ENCODE results near the gene PTGDS. TPM values are rescaled to one million over a fixed set of nuclear protein-coding genes. Genes with fewer than 3 reads are reported as not detected.

PTGDS gene
- total and polyA plus RNA-seq, 2 experiments from 2014 or later: 0.25 TPM; not detected in 1

DNA sequence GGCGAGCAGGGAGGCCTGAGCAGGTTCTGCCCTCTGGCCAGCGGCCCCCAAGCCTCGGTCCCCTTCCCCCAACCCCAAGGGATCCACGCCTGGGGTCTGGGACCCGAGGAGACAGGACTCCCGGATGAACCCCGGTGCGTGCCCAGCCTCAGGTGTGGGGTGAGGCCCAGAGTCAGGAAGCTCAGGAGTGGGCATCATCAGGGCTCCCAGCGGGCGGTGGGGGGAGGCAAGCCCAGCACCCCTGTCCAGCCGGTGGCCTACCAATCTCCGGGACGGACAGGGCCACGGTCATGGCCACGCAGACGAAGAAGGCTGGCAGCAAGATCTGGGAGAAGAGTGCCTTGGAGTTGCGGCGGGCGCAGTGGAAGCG is 36.3 kb downstream of the PTGDS start:
- in situ Hi-C loops (cut with MboI): no loop called here
- 97 to 98% methylated on average over 12 to 20 of the region's 20 CpGs for WGBS, 2 experiments (ENCODE audit: low coverage in 1 of 2, low lambda C conversion rate in 2 of 2, missing lambda C conversion rate in 2 of 2)
- Histone ChIP-seq H3K9ac (no peak overlapping the region), H3K9me2 (ENCODE audit: insufficient read depth) (no peaks in the 10 kb centered on the region), H3K4me1 (ENCODE audit: insufficient read depth) (no peaks in the 10 kb centered on the region), H3K27me3 (replicated peaks; ENCODE audit: insufficient read depth) (no peaks in the 10 kb centered on the region), H2AFZ (no peak overlapping the region), H3F3A (ENCODE audit: insufficient read depth) (no peaks in the 10 kb centered on the region), H4K20me1 (ENCODE audit: insufficient read depth) (no peaks in the 10 kb centered on the region), H3K9me3 (ENCODE audit: low read depth) (no peaks in the 10 kb centered on the region), H3K36me3 (ENCODE audit: low read depth) (no peaks in the 10 kb centered on the region), H3K4me3 (no peak overlapping the region), H3K4me2 (ENCODE audit: unreplicated experiment) (no peak overlapping the region), H3K27ac (no peak overlapping the region), H3K79me2 (ENCODE audit: insufficient read depth) (no peaks in the 10 kb centered on the region)
- no peak for TF ChIP-seq EZH2phosphoT487 (IDR thresholded peaks at IDR 0.05; ENCODE audit: insufficient read depth, low read depth)
- TF ChIP-seq EZH2 (IDR thresholded peaks at IDR 0.05; ENCODE audit: insufficient read depth, poor library complexity, severe bottlenecking): no peak
- no peak for DNase-seq

DNA sequence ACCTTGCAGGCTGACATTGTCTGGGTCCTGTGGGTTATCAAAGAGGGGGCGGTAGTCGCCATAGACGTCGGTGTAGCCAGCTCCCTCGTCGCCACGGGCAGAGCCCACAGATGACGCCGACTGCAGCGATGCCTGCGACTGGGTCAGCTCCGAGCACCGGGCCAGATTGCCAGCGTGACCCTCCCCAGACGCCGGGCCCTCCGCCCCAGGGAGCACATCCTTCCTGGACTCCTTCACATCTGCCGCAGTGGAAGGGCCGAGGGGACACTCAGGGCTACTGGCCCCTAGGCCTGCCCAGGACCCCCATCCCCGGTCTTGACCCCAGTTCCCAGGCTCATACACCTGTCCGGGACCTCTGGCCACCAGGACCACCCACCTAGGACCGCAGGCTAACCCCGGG is 36.9 kb downstream of the PTGDS start:
- Histone ChIP-seq H3K27me3 (replicated peaks; ENCODE audit: insufficient read depth) (no peaks in the 10 kb centered on the region), H3K36me3 (ENCODE audit: low read depth) (no peaks in the 10 kb centered on the region), H3K9me2 (ENCODE audit: insufficient read depth) (no peaks in the 10 kb centered on the region), H3K79me2 (ENCODE audit: insufficient read depth) (no peaks in the 10 kb centered on the region), H3K4me3 (no peak overlapping the region), H3K9me3 (ENCODE audit: low read depth) (no peaks in the 10 kb centered on the region), H2AFZ (no peak overlapping the region), H3F3A (ENCODE audit: insufficient read depth) (no peaks in the 10 kb centered on the region), H3K4me1 (ENCODE audit: insufficient read depth) (no peaks in the 10 kb centered on the region), H4K20me1 (ENCODE audit: insufficient read depth) (no peaks in the 10 kb centered on the region), H3K9ac (no peak overlapping the region), H3K4me2 (ENCODE audit: unreplicated experiment) (no peak overlapping the region), H3K27ac (no peak overlapping the region)
- WGBS, 2 experiments (ENCODE audit: low coverage in 1 of 2, low lambda C conversion rate in 2 of 2, missing lambda C conversion rate in 2 of 2): 91 to 92% methylated on average over 18 to 21 of the region's 23 CpGs
- TF ChIP-seq EZH2phosphoT487 (IDR thresholded peaks at IDR 0.05; ENCODE audit: insufficient read depth, low read depth) (no peak), EZH2 (IDR thresholded peaks at IDR 0.05; ENCODE audit: insufficient read depth, poor library complexity, severe bottlenecking) (no peak)
- in situ Hi-C loops (cut with MboI): no loop called here
- DNase-seq: no peak

DNA sequence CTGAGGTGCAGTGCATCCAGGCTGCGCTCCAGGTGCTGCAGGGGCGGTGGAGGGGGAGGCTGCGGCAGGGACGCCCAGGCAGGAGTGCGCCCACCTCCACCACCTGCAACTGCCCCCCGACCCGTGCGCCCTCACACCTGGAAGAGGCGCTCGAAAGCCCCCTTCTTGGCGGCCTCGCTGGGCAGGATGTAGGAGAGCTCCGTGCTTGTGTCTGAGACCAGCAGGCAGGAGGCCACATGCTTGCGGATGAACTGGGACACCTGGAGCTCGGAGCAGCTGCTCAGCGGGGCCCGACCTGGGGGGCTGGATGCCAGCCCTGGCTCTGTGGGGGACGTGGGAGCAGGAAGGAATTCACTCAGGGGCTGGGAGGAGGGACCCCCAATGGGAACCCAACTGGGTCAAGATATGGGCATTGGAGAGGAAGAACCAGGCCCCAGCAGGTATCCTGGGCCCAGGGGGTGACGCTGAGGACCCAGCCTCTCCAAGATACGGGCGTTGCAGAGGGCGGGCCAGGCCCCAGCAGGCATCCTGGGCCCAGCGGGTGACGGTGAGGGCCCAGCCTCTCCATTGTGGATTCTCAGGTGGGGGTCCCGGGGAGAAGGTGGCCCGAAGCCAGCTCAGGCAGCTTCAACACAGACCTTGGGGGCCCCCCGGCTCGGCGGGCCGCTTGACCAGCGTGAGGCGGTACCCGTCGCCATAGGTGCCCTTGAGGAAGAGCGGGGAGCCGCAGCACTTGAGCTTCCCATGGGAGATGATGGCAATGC is 37.7 kb downstream of the PTGDS start:
- H3K4me1 ChIP-seq (ENCODE audit: insufficient read depth): no peaks in the 10 kb centered on the region
- no peaks in the 10 kb centered on the region for H4K20me1 ChIP-seq (ENCODE audit: insufficient read depth)
- no peak for DNase-seq
- no peaks in the 10 kb centered on the region for H3F3A ChIP-seq (ENCODE audit: insufficient read depth)
- H3K9ac ChIP-seq: no peak overlapping the region
- no peak overlapping the region for H3K4me3 ChIP-seq
- no peak overlapping the region for H3K27ac ChIP-seq
- no peak for TF ChIP-seq EZH2phosphoT487 (IDR thresholded peaks at IDR 0.05; ENCODE audit: insufficient read depth, low read depth)
- no peak for TF ChIP-seq EZH2 (IDR thresholded peaks at IDR 0.05; ENCODE audit: insufficient read depth, poor library complexity, severe bottlenecking)
- H3K9me2 ChIP-seq (ENCODE audit: insufficient read depth): no peaks in the 10 kb centered on the region
- no peak overlapping the region for H3K4me2 ChIP-seq (ENCODE audit: unreplicated experiment)
- in situ Hi-C loops (cut with MboI): no loop called here
- 95 to 98% methylated on average over 25 to 36 of the region's 36 CpGs for WGBS, 2 experiments (ENCODE audit: low coverage in 1 of 2, low lambda C conversion rate in 2 of 2, missing lambda C conversion rate in 2 of 2)
- H3K9me3 ChIP-seq (ENCODE audit: low read depth): no peaks in the 10 kb centered on the region
- no peak overlapping the region for H2AFZ ChIP-seq
- H3K79me2 ChIP-seq (ENCODE audit: insufficient read depth): no peaks in the 10 kb centered on the region
- no peaks in the 10 kb centered on the region for H3K36me3 ChIP-seq (ENCODE audit: low read depth)
- H3K27me3 ChIP-seq (replicated peaks; ENCODE audit: insufficient read depth): no peaks in the 10 kb centered on the region

DNA sequence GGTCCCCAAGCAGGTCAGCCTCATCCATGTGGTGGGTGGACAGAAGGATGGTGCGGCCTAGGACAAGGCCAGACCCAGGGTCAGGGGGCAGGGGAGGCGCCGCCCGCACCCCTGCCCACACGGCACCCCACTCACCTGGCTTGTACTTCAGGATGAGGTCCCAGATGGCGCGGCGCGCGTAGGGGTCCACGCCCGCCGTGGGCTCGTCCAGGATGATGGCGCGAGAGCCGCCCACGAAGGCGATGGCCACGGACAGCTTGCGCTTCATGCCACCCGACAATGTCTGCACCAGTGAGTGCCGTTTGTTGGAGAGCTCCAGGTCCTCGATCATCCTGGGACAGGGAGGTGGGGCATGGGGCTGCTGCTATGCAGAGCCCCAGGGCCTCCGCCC is 38.2 kb downstream of the PTGDS start:
- in situ Hi-C loops (cut with MboI): no loop called here
- Histone ChIP-seq H3K9me2 (ENCODE audit: insufficient read depth) (no peaks in the 10 kb centered on the region), H3K9ac (no peak overlapping the region), H3K36me3 (ENCODE audit: low read depth) (no peaks in the 10 kb centered on the region), H3K4me2 (ENCODE audit: unreplicated experiment) (no peak overlapping the region), H3K4me1 (ENCODE audit: insufficient read depth) (no peaks in the 10 kb centered on the region), H3K27me3 (replicated peaks; ENCODE audit: insufficient read depth) (no peaks in the 10 kb centered on the region), H3K9me3 (ENCODE audit: low read depth) (no peaks in the 10 kb centered on the region), H2AFZ (no peak overlapping the region), H4K20me1 (ENCODE audit: insufficient read depth) (no peaks in the 10 kb centered on the region), H3K4me3 (no peak overlapping the region), H3K79me2 (ENCODE audit: insufficient read depth) (no peaks in the 10 kb centered on the region), H3F3A (ENCODE audit: insufficient read depth) (no peaks in the 10 kb centered on the region), H3K27ac (no peak overlapping the region)
- TF ChIP-seq EZH2phosphoT487 (IDR thresholded peaks at IDR 0.05; ENCODE audit: insufficient read depth, low read depth) (no peak), EZH2 (IDR thresholded peaks at IDR 0.05; ENCODE audit: insufficient read depth, poor library complexity, severe bottlenecking) (no peak)
- 95 to 98% methylated on average over 13 to 25 of the region's 25 CpGs for WGBS, 2 experiments (ENCODE audit: low coverage in 1 of 2, low lambda C conversion rate in 2 of 2, missing lambda C conversion rate in 2 of 2)
- DNase-seq: no peak
